GM08714 (cell line): ENCODE results near the gene RHEBL1.

Source experiments
- H3K4me3 ChIP-seq: fragments of 200-500 bp; sonication (Bioruptor generic); 2 replicates; pipeline ENCODE4 v1.5.1; 2014; ENCODE audit warnings: mild to moderate bottlenecking, low read length, inconsistent platforms
- ZNF274 ChIP-seq: IDR thresholded peaks from 2 replicates; pipeline ENCODE4 v1.6.1; 2012; ENCODE audit warnings: mild to moderate bottlenecking, low read depth, low read length

RHEBL1 gene

GRCh38 chr12:49069507-49070346 is at the start of gene RHEBL1:
Gene RHEBL1, minus strand, starts transcription at chr12:49069979. Its CDS starts 194 bp downstream, at chr12:49069785.
- TF ChIP-seq ZNF274, result no peak
- peak within 1 kb of the TSS; percentile 77 for H3K4me3 ChIP-seq

- H3K4me3 ChIP-seq, result peak overlapping the region; percentile 57; the same call in 1 of the 2 replicates
- TF ChIP-seq ZNF274, result no peak
These were observed 41.4 kb upstream of the RHEBL1 start for GRCh38 chr12:49111206-49111605.

- H3K4me3 ChIP-seq, result peak within 1 kb of the TSS; percentile 86
These were observed 40.8 kb upstream of the RHEBL1 start, which contains the start of gene LMBR1L for GRCh38 chr12:49110464-49111155. Gene LMBR1L, minus strand, starts transcription at chr12:49110847. Its CDS starts 292 bp downstream, at chr12:49110555.

GRCh38 chr12:49109641-49110463 is 40.1 kb upstream of the RHEBL1 start:
- TF ChIP-seq ZNF274, result no peak
- H3K4me3 ChIP-seq, result peak overlapping the region; percentile 86

More at GRCh38 chr12:49110464-49111155, 40.8 kb upstream of the RHEBL1 start, which contains the start of gene LMBR1L:
- no peak for TF ChIP-seq ZNF274

GRCh38 chr12:49108958-49109404 is 39.2 kb upstream of the RHEBL1 start:
- no peak for TF ChIP-seq ZNF274
- H3K4me3 ChIP-seq, result no peak overlapping the region; the same call in 1 of the 2 replicates

GRCh38 chr12:49105504-49106084 is 35.8 kb upstream of the RHEBL1 start:
- TF ChIP-seq ZNF274, result no peak
- no peak overlapping the region for H3K4me3 ChIP-seq

DNA sequence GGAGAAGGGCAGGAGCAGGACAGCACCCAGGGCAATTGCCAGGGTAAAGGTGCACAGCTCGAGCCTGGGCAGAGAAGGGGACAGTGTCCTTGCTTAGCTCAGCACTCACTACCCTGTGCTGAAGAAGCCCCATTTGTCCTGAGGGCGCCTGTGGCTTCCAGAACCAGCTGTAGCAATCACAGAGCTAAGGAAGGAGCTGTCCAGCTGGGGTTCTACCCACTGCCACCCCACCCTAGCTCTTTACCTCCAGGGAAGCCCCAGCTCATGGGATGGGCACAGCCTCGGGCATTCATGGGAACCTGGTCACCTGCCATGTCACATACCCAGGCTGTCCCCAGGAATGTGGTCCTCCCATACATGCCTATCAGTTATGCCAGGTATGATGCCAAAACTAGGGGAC is 35.0 kb upstream of the RHEBL1 start:
- H3K4me3 ChIP-seq, result no peak overlapping the region

DNA sequence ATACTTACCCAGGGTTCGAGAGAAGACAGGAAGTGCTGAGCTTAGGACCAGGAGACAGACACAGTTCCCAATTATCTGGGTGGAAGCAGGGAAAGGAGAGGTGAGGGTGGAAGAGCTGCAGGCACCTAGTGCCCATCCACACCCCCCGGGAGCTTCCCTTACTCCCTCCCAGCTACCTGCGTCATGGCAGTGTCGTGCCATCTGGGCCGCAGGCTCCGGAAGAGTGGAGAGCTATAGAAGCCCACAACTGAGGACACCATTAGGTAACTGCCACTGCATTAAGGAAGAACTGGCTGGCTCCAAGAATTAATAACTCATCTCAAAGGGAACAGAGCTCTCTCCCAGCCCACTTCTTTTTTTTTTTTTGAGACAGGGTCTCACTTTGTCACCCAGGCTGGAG is 30.6 kb upstream of the RHEBL1 start:
- no peak for TF ChIP-seq ZNF274
- H3K4me3 ChIP-seq, result no peak overlapping the region

More for the DNA sequence above, 35.0 kb upstream of the RHEBL1 start:
- TF ChIP-seq ZNF274, result no peak

DNA sequence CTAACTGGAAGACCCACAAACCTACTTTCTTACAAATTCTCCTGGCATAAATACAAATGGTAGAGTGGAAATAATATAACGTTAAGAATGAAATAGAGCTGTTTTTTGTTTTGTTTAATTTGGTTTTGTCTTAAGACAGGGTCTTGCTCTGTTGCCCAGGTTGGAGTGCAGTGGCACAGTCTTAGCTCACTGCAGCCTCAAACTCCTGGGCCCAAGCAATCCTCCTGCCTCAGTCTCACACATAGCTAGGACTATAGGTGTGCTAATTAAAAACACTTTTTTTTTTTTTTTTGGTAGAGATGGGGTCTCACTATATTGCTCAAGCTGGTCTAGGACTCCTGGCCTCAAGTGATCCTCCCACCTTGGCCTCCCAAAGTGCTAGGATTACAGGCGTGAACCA is 28.9 kb upstream of the RHEBL1 start:
- no peak overlapping the region for H3K4me3 ChIP-seq
- no peak for TF ChIP-seq ZNF274

- no peak for TF ChIP-seq ZNF274
- no peak overlapping the region for H3K4me3 ChIP-seq
These were observed 28.3 kb upstream of the RHEBL1 start for GRCh38 chr12:49098035-49098451.

DNA sequence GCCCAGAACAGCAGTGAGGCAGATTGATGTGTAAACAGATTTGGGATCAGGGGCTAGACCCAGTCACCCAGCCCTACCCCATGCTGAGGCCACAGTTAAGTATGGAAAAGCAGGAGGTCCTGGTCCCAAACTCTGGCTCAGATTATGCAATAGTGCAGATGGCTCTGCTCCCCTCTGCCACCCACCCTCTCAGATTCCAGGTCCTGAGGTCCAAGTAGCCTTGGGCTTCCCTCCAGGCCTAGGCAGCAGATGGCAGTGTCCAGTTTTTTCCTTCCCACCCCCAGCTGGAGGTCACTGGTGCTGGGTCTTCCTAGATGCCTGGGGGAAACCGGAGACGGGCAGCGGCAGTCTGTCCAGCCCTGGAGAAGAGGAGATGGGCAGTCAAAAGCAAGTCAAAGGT is 27.6 kb upstream of the RHEBL1 start:
- no peak overlapping the region for H3K4me3 ChIP-seq
- TF ChIP-seq ZNF274, result no peak

- no peak overlapping the region for H3K4me3 ChIP-seq
- no peak for TF ChIP-seq ZNF274
These were observed 25.2 kb upstream of the RHEBL1 start for GRCh38 chr12:49094975-49095365.

DNA sequence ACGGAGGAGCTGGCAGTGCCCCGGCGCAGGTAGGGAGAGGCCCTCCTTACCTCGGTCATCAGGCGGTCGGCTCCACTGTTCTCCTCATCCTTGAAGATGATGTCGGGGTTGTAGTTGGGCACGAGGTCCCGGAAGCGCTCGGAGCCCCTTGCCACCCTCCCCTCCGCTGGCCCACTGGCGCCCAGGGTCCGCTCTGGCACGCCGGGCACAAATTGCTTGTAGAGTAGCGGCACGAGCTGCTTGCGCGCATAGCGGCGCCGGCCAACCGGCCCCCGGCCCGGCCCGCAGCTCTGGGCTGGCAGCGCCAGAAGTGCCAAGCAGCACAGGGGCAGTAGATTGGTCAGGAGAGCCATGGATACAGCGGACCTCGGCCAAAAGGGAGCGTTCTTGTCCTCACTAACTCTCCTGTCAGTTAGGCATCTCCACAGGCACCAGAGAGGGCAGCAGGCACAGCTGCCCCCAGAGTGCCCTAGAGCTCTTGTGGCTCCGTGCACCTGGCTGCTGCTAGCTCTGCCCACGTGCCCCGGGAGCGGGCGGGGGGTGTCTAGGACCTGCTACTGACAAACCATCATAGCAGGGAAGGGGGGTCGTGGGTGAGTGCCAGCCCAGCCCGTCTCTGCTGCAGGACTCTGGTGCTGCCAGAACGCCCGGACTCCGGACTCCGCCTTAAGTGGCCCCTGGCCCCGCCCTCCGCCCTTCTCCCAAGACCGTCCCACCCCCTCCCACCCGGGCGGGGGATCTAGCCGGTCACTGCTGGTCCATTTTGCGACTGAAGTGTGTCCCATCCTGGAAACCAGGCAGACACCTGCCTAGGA is 24.6 kb upstream of the RHEBL1 start, which contains the start of gene DHH:
TSS of gene DHH (minus strand) at position 642 of the 815 bp plus-strand sequence. CDS start at position 353, 289 bp downstream.
- H3K4me3 ChIP-seq, result no peak within 1 kb of the TSS

More for the DNA sequence above, 24.6 kb upstream of the RHEBL1 start, which contains the start of gene DHH:
- TF ChIP-seq ZNF274, result no peak
